ENCODE results near the gene AK4. TPM values are rescaled to one million over a fixed set of nuclear protein-coding genes. Genes with fewer than 3 reads are reported as not detected.
"Not testable (repeated sequence)": the region's sequence is repeated elsewhere in the genome, so short reads cannot be mapped to it uniquely, and the experiment has no call there.

AK4 gene
- total RNA-seq, 2 donors from 2014 or later = 14.9 to 21.9 TPM

DNA sequence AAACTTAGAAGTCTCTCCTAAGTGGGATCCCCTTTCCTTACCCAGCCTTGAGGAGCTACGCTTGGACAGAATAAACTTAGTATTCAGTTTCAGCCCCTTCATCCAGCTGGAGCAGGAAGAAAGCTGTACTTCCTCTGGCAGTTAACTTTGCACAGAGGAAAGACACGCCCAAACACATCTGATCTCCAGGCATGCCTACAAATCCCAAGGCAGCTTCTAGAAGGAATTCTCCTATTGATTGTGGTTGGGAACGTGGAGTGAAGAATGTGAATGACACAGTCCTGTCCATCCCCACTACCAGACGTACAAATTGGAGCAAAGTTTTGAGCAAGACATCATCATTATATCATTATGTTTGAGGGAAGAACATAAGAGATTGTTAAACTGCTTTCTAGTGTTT, 6.6 kb upstream of the AK4 start:
- ATAC-seq (replicated peaks in 1 of 2) = no peak
- H3K36me3 Mint-ChIP-seq (ENCODE audit: insufficient read depth in 2 of 2) = no peaks in the 10 kb centered on the region
- H3K9me3 Mint-ChIP-seq = no peaks in the 10 kb centered on the region
- H3K4me3 Mint-ChIP-seq = no peak overlapping the region
- no peak overlapping the region for H3K27ac Mint-ChIP-seq
- H3K4me1 Mint-ChIP-seq (ENCODE audit: low read depth) = no peaks in the 10 kb centered on the region
- no peak for DNase-seq
- peaks cover 25% of the 10 kb centered on the region for H3K27me3 Mint-ChIP-seq (ENCODE audit: low read depth)

DNA sequence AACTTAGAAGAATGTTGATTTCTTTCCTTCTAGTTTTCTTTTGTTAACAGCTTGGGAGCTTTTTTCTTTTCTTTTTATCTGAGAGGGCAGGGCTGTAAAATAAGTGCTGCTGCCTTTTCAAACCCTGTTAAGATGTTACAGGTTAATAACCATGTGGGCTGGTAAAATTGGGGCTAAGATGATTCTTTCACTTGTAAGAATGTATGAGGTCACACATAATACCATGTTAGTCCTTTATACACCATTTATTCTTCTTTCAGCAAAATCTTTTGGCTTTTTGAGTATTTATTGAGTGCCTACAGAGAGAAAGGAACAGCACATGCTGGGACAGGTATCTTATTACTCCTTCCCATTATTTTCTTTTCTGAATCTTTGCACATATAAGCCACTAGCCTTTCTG, 6.1 kb upstream of the AK4 start:
- no peak for ATAC-seq (replicated peaks in 1 of 2)
- Mint-ChIP-seq H3K4me3 (no peak overlapping the region), H3K27me3 (ENCODE audit: low read depth) (peaks cover 30% of the 10 kb centered on the region), H3K9me3 (no peaks in the 10 kb centered on the region), H3K4me1 (ENCODE audit: low read depth) (peaks cover 3% of the 10 kb centered on the region), H3K36me3 (ENCODE audit: insufficient read depth in 2 of 2) (no peaks in the 10 kb centered on the region), H3K27ac (no peak overlapping the region)
- DNase-seq = no peak

DNA sequence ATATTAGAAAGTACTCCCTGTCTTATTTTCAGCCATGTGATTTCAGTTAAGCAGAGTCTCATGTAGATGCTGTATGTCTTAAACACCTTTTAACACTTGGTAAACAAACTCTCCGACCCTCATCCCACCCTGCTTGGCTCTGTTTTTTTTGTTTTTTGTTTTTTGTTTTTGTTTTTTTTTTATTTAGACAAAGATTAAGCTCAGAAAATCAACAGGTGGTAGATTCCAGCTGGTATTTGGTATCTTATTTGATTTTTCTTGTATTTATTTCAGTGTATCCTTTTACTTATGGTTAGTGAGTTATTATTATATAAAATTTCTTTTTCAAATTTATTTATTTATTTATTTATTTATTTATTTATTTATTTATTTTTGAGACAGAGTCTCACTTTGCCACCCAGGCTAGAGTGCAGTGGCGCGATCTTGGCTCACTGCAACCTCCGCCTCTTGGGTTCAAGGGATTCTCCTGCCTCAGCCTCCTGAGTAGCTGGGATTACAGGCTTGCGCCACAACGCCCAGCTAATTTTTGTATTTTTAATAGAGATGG, 4.8 kb upstream of the AK4 start:
- H3K4me1 Mint-ChIP-seq (ENCODE audit: low read depth); H3K9me3 Mint-ChIP-seq; H3K4me3 Mint-ChIP-seq; ATAC-seq (replicated peaks in 1 of 2); H3K36me3 Mint-ChIP-seq (ENCODE audit: insufficient read depth in 2 of 2); H3K27ac Mint-ChIP-seq; DNase-seq: not testable (repeated sequence)
- peaks cover 34% of the 10 kb centered on the region for H3K27me3 Mint-ChIP-seq (ENCODE audit: low read depth)

- ATAC-seq (replicated peaks in 1 of 2) = no peak
- peak overlapping the region; percentile 76 to 86 for H3K4me3 Mint-ChIP-seq
- no peak for DNase-seq
Measured at GRCh38 chr1:65146908-65147423, 1.0 kb upstream of the AK4 start.

DNA sequence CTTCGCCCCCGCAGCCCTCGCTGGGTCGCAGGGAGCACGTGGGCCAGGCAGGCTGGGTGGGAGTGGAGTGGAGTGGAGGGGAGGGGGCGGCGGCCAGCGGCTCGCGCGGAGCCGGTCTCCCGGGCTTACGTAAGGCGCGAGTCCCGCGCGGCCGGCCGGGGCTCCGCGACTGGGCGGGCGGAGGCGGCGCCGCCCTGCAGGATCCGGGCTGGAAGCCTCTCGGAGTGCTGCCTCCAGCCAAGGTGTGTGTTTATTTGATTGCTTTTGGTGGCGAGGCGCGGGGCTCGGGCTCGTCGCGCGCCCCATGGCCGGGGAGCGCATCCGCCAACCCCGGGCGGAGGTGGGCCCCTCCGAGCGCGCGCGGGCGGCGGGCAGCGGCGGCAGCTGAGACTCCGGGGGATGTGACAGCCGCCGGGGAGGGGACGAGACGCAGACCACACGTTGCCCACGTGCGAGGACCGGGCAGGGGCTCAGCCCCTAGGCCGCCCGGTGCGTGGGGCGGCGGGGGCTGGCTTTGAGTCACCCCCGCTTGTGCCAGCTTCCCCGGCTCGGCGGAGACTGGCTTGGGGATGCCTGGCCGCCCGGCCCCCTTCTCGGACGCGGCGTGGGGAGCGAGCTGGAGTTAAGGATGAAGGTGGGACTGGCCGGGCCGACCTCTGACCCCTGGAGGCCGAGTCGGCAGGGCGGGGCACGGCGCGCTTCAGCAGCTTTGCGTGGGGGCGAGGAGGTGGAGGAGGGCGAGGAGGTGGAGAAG, 402 bp upstream of the AK4 start:
- no peaks in the 10 kb centered on the region for H3K36me3 Mint-ChIP-seq (ENCODE audit: insufficient read depth in 2 of 2)
- ATAC-seq (replicated peaks in 1 of 2) (peak; percentile 62 to 68), DNase-seq (peak; percentile 52 to 53)
- H3K4me3 Mint-ChIP-seq = peak overlapping the region; percentile 76 to 86
- peaks cover 14% of the 10 kb centered on the region for H3K4me1 Mint-ChIP-seq (ENCODE audit: low read depth)
- peaks cover 50% of the 10 kb centered on the region for H3K27me3 Mint-ChIP-seq (ENCODE audit: low read depth)
- no peaks in the 10 kb centered on the region for H3K9me3 Mint-ChIP-seq
- H3K27ac Mint-ChIP-seq = no peak overlapping the region

More at GRCh38 chr1:65146908-65147423, 1.0 kb upstream of the AK4 start:
- peak overlapping the region; percentile 11 for H3K27ac Mint-ChIP-seq
- H3K27me3 Mint-ChIP-seq (ENCODE audit: low read depth) = peaks cover 50% of the 10 kb centered on the region
- H3K36me3 Mint-ChIP-seq (ENCODE audit: insufficient read depth in 2 of 2) = no peaks in the 10 kb centered on the region
- peaks cover 14% of the 10 kb centered on the region for H3K4me1 Mint-ChIP-seq (ENCODE audit: low read depth)
- H3K9me3 Mint-ChIP-seq = no peaks in the 10 kb centered on the region

DNA sequence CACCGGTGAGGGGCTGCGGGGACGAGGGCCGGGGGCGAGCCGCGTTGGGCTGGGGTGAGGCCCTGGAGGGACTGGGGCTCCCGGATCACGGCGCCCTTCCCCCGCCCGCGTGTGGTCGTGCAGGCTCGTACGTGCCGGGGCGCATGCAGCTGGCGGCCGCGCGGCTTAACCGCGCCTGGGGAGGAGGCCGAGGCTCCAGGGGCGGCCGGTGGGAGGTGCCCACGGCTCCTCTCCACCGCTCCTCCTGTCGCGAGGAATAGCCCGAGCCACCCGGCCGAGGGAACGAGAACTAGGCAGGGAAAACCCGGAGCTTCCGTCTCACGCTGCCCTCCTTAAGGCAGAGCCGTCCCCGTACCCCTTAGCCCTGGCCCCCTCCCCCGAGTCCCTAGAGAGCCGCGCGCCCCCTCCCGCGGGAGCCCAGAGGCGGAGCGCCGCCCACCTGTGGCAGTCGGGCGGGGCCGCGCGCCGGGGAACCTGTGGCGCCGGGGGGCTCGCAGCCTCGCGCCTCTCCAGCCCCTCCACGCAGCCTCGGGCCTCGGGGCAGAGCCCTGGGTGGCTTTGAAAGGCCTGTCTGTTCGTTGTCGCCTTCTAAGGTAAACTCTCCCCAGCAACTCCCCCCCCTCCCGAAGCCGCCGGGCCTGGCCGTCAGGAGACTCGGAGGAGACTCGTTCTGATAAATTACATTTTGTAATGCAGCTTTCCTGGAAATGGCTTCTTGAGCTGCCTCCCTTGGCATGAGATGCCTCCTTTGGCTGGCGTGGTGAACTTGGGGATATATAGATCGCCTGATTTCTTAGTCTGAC, 746 bp downstream of the AK4 start:
- Mint-ChIP-seq H3K36me3 (ENCODE audit: insufficient read depth in 2 of 2) (no peaks in the 10 kb centered on the region), H3K27me3 (ENCODE audit: low read depth) (peaks cover 50% of the 10 kb centered on the region), H3K4me3 (peak overlapping the region; percentile 76 to 86), H3K27ac (no peak overlapping the region), H3K4me1 (ENCODE audit: low read depth) (peaks cover 14% of the 10 kb centered on the region), H3K9me3 (no peaks in the 10 kb centered on the region)
- peak; percentile 64 to 65 for ATAC-seq (replicated peaks in 1 of 2)
- DNase-seq = peak; percentile 46 to 52

GRCh38 chr1:65149351-65150107, 1.5 kb downstream of the AK4 start:
- Mint-ChIP-seq H3K27me3 (ENCODE audit: low read depth) (peaks cover 50% of the 10 kb centered on the region), H3K27ac (no peak overlapping the region), H3K9me3 (no peaks in the 10 kb centered on the region), H3K4me3 (peak overlapping the region; percentile 57 to 80), H3K36me3 (ENCODE audit: insufficient read depth in 2 of 2) (no peaks in the 10 kb centered on the region), H3K4me1 (ENCODE audit: low read depth) (peaks cover 14% of the 10 kb centered on the region)
- ATAC-seq (replicated peaks in 1 of 2) (peak in 1 of 2 donors; percentile 2), DNase-seq (no peak)

GRCh38 chr1:65150108-65150463, 2.1 kb downstream of the AK4 start:
- Mint-ChIP-seq H3K27me3 (ENCODE audit: low read depth) (peaks cover 44% of the 10 kb centered on the region), H3K27ac (no peak overlapping the region), H3K4me3 (peak overlapping the region; percentile 57 to 80), H3K36me3 (ENCODE audit: insufficient read depth in 2 of 2) (no peaks in the 10 kb centered on the region), H3K4me1 (ENCODE audit: low read depth) (peaks cover 14% of the 10 kb centered on the region), H3K9me3 (no peaks in the 10 kb centered on the region)
- DNase-seq = no peak
- no peak for ATAC-seq (replicated peaks in 1 of 2)

- Mint-ChIP-seq H3K4me3 (no peak overlapping the region), H3K36me3 (ENCODE audit: insufficient read depth in 2 of 2) (no peaks in the 10 kb centered on the region), H3K27me3 (ENCODE audit: low read depth) (peaks cover 38% of the 10 kb centered on the region), H3K4me1 (ENCODE audit: low read depth) (peaks cover 14% of the 10 kb centered on the region), H3K27ac (no peak overlapping the region), H3K9me3 (no peaks in the 10 kb centered on the region)
- DNase-seq (no peak), ATAC-seq (replicated peaks in 1 of 2) (no peak)
Measured at GRCh38 chr1:65150583-65151263, 2.7 kb downstream of the AK4 start.

DNA sequence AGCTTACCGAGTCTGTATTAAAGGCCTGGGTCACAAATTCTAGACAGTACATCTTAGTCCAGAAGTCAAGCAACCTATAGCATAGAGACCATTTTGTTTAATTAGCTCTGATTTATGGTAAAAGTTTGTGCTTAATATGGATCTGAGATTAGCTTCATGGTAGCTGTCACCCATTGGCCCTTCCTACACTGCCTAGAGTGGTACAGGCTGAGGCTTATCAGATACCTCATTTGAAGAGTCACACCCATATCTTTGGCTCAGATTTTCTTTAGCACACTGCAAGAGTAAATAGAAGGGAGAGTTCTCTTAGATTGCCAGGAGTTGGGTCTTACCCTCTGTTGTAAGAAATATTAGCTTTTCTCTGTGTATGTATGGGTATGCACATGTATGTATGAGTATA, 3.6 kb downstream of the AK4 start:
- DNase-seq = no peak
- Mint-ChIP-seq H3K9me3 (no peaks in the 10 kb centered on the region), H3K27me3 (ENCODE audit: low read depth) (peaks cover 28% of the 10 kb centered on the region), H3K4me1 (ENCODE audit: low read depth) (peaks cover 14% of the 10 kb centered on the region), H3K4me3 (no peak overlapping the region), H3K36me3 (ENCODE audit: insufficient read depth in 2 of 2) (no peaks in the 10 kb centered on the region), H3K27ac (no peak overlapping the region)
- ATAC-seq (replicated peaks in 1 of 2) = no peak

GRCh38 chr1:65153635-65154034, 5.6 kb downstream of the AK4 start:
- no peak for DNase-seq
- H3K4me3 Mint-ChIP-seq = no peak overlapping the region
- no peak overlapping the region for H3K27ac Mint-ChIP-seq
- H3K36me3 Mint-ChIP-seq (ENCODE audit: insufficient read depth in 2 of 2) = no peaks in the 10 kb centered on the region
- no peak for ATAC-seq (replicated peaks in 1 of 2)
- H3K27me3 Mint-ChIP-seq (ENCODE audit: low read depth) = peaks cover 22% of the 10 kb centered on the region
- H3K9me3 Mint-ChIP-seq = no peaks in the 10 kb centered on the region
- H3K4me1 Mint-ChIP-seq (ENCODE audit: low read depth) = peaks cover 9% of the 10 kb centered on the region

- H3K36me3 Mint-ChIP-seq (ENCODE audit: insufficient read depth in 2 of 2) = no peaks in the 10 kb centered on the region
Measured at GRCh38 chr1:65156910-65157545, 9.0 kb downstream of the AK4 start.

More at GRCh38 chr1:65156910-65157545, 9.0 kb downstream of the AK4 start:
- ATAC-seq (replicated peaks in 1 of 2) (no peak), DNase-seq (no peak)
- H3K4me1 Mint-ChIP-seq (ENCODE audit: low read depth) = no peaks in the 10 kb centered on the region
- no peak overlapping the region for H3K4me3 Mint-ChIP-seq
- H3K27ac Mint-ChIP-seq = no peak overlapping the region
- H3K9me3 Mint-ChIP-seq = no peaks in the 10 kb centered on the region
- no peaks in the 10 kb centered on the region for H3K27me3 Mint-ChIP-seq (ENCODE audit: low read depth)
